GM19351 (cell line): ENCODE measurements around the gene IFI27L1.

Source experiments
- ATAC-seq: cut with Tn5 transposase; IDR thresholded peaks from one replicate; pipeline ENCODE4 v1.9.1; 2021; ENCODE audit warnings: mild to moderate bottlenecking, moderate library complexity; ENCODE audit not compliant: unreplicated experiment

Gene IFI27L1

GRCh38 chr14:94113490-94113889 is 32.4 kb downstream of the IFI27L1 start:
- no peak for ATAC-seq

GRCh38 chr14:94113908-94114588 is 32.9 kb downstream of the IFI27L1 start:
- no peak for ATAC-seq

- ATAC-seq: no peak
Observed at GRCh38 chr14:94114589-94115057, 33.5 kb downstream of the IFI27L1 start.

GRCh38 chr14:94115058-94115591 is 34.0 kb downstream of the IFI27L1 start:
- no peak for ATAC-seq

- ATAC-seq: no peak
Observed at GRCh38 chr14:94115631-94116030, 34.5 kb downstream of the IFI27L1 start.

GRCh38 chr14:94116701-94117100 is 35.6 kb downstream of the IFI27L1 start:
- ATAC-seq: no peak

GRCh38 chr14:94117856-94118255 is 36.7 kb downstream of the IFI27L1 start:
- no peak for ATAC-seq

GRCh38 chr14:94119071-94119470 is 38.0 kb downstream of the IFI27L1 start:
- ATAC-seq: no peak

GRCh38 chr14:94120667-94121340 is 39.7 kb downstream of the IFI27L1 start:
- no peak for ATAC-seq

- ATAC-seq: no peak
Observed at GRCh38 chr14:94121485-94121884, 40.4 kb downstream of the IFI27L1 start.

GRCh38 chr14:94122438-94122837 is 41.3 kb downstream of the IFI27L1 start:
- ATAC-seq: no peak

- ATAC-seq: no peak
Observed at GRCh38 chr14:94123296-94123695, 42.2 kb downstream of the IFI27L1 start.

- ATAC-seq: no peak
Observed at GRCh38 chr14:94123868-94124267, 42.8 kb downstream of the IFI27L1 start.

- ATAC-seq: no peak
Observed at GRCh38 chr14:94124582-94125377, 43.7 kb downstream of the IFI27L1 start.

GRCh38 chr14:94125659-94126418 is 44.7 kb downstream of the IFI27L1 start:
- ATAC-seq: no peak

- no peak for ATAC-seq
Observed at GRCh38 chr14:94126419-94126677, 45.2 kb downstream of the IFI27L1 start.

- no peak for ATAC-seq
Observed at GRCh38 chr14:94126800-94127199, 45.7 kb downstream of the IFI27L1 start.

- ATAC-seq: no peak
Observed at GRCh38 chr14:94127330-94127729, 46.2 kb downstream of the IFI27L1 start.

GRCh38 chr14:94128216-94128839 is 47.2 kb downstream of the IFI27L1 start:
- no peak for ATAC-seq

GRCh38 chr14:94129111-94129757 is 48.1 kb downstream of the IFI27L1 start, which contains the start of gene IFI27L2:
Gene IFI27L2 (minus strand): TSS chr14:94129604. CDS start chr14:94129564, 40 bp downstream.
- ATAC-seq: peak; percentile 95
